Activated CD4-positive, alpha-beta T cell treated with anti-CD3 and anti-CD28 coated beads, Interleukin-2, amount 10 ng/mL, durations not matched to agents 7 days and 5 days (primary cell): Measurements from ENCODE around the gene KLF8. TPM values are rescaled to one million over a fixed set of nuclear protein-coding genes. Genes with fewer than 3 reads are reported as not detected.

Experiments
- CTCF ChIA-PET: fragments of 350-600 bp; sonication (Branson Sonifier 250); formaldehyde crosslinking; loops from one replicate; lab custom pipeline; 2021; ENCODE audit warnings: antibody characterized with exemption; lab: Charles Lee
- POLR2A ChIA-PET: fragments of 350-600 bp; sonication (Branson Sonifier 250); formaldehyde crosslinking; loops from one replicate; lab custom pipeline; 2021; ENCODE audit warnings: antibody characterized with exemption; lab: Charles Lee
- DNase-seq: peaks from one replicate; pipeline ENCODE4 v3.0.0-alpha.2; 2020
- H3K27ac Mint-ChIP-seq: one replicate; pipeline ENCODE4 v1.8.0; 2021; ENCODE audit warnings: mild to moderate bottlenecking, moderate library complexity, mixed read lengths
- H3K27me3 Mint-ChIP-seq: one replicate; pipeline ENCODE4 v1.8.0; 2021; ENCODE audit warnings: mixed read lengths
- H3K36me3 Mint-ChIP-seq: one replicate; pipeline ENCODE4 v1.8.0; 2021; ENCODE audit warnings: low read depth, mixed read lengths
- H3K4me1 Mint-ChIP-seq: one replicate; pipeline ENCODE4 v1.8.0; 2021; ENCODE audit warnings: mixed read lengths
- H3K4me3 Mint-ChIP-seq: one replicate; pipeline ENCODE4 v1.8.0; 2021; ENCODE audit warnings: mild to moderate bottlenecking, moderate library complexity, mixed read lengths
- H3K9me3 Mint-ChIP-seq: one replicate; pipeline ENCODE4 v1.8.0; 2021; ENCODE audit warnings: mixed read lengths
- total RNA-seq, 2 experiments: library from RNA; stranded (reverse); gene quantifications; one replicate each; pipeline ENCODE4 v1.2.3, GENCODE V29; 2021

Gene KLF8
- total RNA-seq, 2 experiments from 2014 or later = 12.8 to 15.2 TPM

GRCh38 chrX:56318076-56318475 lies 85.9 kb downstream of the KLF8 start:
- CTCF ChIA-PET = interaction anchor here (0.5 kb wide), 1 partner anchor 928 kb away, joined by 3 read pairs; no protein-coding TSS in a partner anchor
- peaks cover 14% of the 10 kb centered on the region for H3K4me1 Mint-ChIP-seq
- H3K27me3 Mint-ChIP-seq = peaks cover 3% of the 10 kb centered on the region
- POLR2A ChIA-PET = no interaction called here
- H3K9me3 Mint-ChIP-seq = no peaks in the 10 kb centered on the region
- H3K36me3 Mint-ChIP-seq = peaks cover 4% of the 10 kb centered on the region
- no peak overlapping the region for H3K27ac Mint-ChIP-seq
- no peak overlapping the region for H3K4me3 Mint-ChIP-seq
- no peak for DNase-seq

GRCh38 chrX:56319165-56319564 lies 87.0 kb downstream of the KLF8 start:
- no peak overlapping the region for H3K27ac Mint-ChIP-seq
- ChIA-PET POLR2A (no interaction called here), CTCF (no interaction called here)
- H3K4me3 Mint-ChIP-seq = no peak overlapping the region
- H3K36me3 Mint-ChIP-seq = peaks cover 4% of the 10 kb centered on the region
- peaks cover 3% of the 10 kb centered on the region for H3K27me3 Mint-ChIP-seq
- H3K4me1 Mint-ChIP-seq = peaks cover 13% of the 10 kb centered on the region
- DNase-seq = no peak
- H3K9me3 Mint-ChIP-seq = no peaks in the 10 kb centered on the region
